ENCODE results near the gene FXYD3. TPM values are rescaled to one million over a fixed set of nuclear protein-coding genes. Genes with fewer than 3 reads are reported as not detected.

Gene FXYD3
- total and polyA plus RNA-seq, 4 donors: 130 to 467 (median 160) TPM

DNA sequence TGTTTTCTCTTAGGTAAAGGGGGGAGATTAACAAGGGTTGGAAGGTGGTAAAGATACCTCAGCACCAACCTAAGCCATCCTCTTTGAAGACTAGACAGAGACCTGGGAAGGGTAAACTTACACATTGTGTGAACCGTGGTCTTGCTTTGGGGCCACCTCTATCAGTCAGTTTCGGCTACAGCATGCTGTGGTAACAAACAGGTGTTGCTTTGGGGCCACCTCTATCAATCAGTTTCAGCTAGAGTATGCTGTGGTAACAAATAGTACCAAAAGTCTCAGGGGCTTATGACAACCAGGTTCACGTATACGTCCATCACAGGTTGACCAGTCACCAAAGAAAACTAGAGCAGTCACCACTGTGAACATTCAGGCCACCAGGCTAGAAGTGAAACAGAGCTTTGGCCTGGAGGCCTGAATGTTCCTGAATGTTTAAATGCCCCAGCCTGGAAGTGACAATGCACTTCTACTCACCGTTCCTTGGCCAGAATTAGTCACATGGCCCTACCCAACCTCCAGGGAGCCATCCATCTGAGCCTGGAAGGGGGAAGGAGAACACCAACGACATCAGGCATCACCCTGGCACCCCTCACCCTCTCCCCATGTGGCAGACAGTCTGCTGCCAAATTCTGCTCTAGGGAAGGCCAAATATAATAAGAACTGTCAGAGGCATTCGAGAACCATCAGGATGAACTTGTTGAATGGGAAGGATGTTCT, 31.3 kb downstream of the FXYD3 start:
- no peaks in the 10 kb centered on the region for H3K9me3 ChIP-seq (ENCODE audit: control insufficient read depth in 4 of 4, insufficient read depth in 3 of 4, low read length in 3 of 4)
- TF ChIP-seq, protein P1, sequence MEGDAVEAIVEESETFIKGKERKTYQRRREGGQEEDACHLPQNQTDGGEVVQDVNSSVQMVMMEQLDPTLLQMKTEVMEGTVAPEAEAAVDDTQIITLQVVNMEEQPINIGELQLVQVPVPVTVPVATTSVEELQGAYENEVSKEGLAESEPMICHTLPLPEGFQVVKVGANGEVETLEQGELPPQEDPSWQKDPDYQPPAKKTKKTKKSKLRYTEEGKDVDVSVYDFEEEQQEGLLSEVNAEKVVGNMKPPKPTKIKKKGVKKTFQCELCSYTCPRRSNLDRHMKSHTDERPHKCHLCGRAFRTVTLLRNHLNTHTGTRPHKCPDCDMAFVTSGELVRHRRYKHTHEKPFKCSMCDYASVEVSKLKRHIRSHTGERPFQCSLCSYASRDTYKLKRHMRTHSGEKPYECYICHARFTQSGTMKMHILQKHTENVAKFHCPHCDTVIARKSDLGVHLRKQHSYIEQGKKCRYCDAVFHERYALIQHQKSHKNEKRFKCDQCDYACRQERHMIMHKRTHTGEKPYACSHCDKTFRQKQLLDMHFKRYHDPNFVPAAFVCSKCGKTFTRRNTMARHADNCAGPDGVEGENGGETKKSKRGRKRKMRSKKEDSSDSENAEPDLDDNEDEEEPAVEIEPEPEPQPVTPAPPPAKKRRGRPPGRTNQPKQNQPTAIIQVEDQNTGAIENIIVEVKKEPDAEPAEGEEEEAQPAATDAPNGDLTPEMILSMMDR (IDR thresholded peaks at IDR 0.05; ENCODE audit: control extremely low read depth, extremely low read depth): no peak
- no peak overlapping the region for H3K27ac ChIP-seq (ENCODE audit: low read depth in 1 of 2, low read length in 1 of 2)
- ATAC-seq (ENCODE audit: insufficient read depth, low FRiP score) (no peak), DNase-seq (no peak)
- peaks cover 0 to 13% (median 2%) of the 10 kb centered on the region in 3 donors for H3K27me3 ChIP-seq (ENCODE audit: control insufficient read depth in 3 of 3, insufficient read depth in 3 of 3, low read length in 2 of 3)
- H3K4me3 ChIP-seq: no peak overlapping the region
- H3K4me1 ChIP-seq (ENCODE audit: control insufficient read depth in 5 of 5, insufficient read depth in 5 of 5, low read length in 5 of 5): peaks cover 0 to 8% (median 0%) of the 10 kb centered on the region in 5 donors
- WGBS, 2 donors: 69 to 82% methylated on average over 7 of the region's 7 CpGs
- H3K9ac ChIP-seq (ENCODE audit: insufficient read depth in 1 of 2, low read length in 2 of 2): no peak overlapping the region
- peaks cover 0 to 2% (median 0%) of the 10 kb centered on the region in 4 donors for H3K36me3 ChIP-seq (ENCODE audit: control insufficient read depth in 4 of 4, insufficient read depth in 4 of 4, low read length in 4 of 4)

DNA sequence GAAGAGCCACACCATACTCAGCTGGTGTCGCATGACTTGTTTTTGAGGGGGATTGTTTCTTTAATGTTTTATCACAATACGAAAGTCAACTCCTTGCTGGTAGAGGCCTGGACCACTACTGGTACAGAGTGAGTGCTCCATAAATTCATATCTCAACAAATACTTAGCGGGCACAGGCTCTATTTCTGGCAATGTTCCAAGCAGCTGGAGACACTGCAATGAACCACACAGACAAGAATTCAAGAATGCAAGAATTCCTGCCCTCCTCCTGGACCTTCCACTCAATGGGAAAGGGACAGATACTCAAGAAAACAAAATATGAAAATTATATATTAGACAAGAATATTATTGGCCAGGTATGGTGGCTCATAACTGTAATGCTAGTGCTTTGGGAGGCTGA, 33.8 kb downstream of the FXYD3 start:
- TF ChIP-seq, protein P1 (IDR thresholded peaks at IDR 0.05; ENCODE audit: control extremely low read depth, extremely low read depth): no peak
- ATAC-seq (ENCODE audit: insufficient read depth, low FRiP score): no peak
- H3K9me3 ChIP-seq (ENCODE audit: control insufficient read depth in 4 of 4, insufficient read depth in 3 of 4, low read length in 3 of 4): no peaks in the 10 kb centered on the region
- 86 to 87% methylated on average over 3 of the region's 3 CpGs for WGBS, 2 donors
- H3K9ac ChIP-seq (ENCODE audit: insufficient read depth in 1 of 2, low read length in 2 of 2): no peak overlapping the region
- H3K4me3 ChIP-seq: no peak overlapping the region
- peaks cover 0 to 28% (median 19%) of the 10 kb centered on the region in 3 donors for H3K27me3 ChIP-seq (ENCODE audit: control insufficient read depth in 3 of 3, insufficient read depth in 3 of 3, low read length in 2 of 3)
- no peaks in the 10 kb centered on the region for H3K36me3 ChIP-seq (ENCODE audit: control insufficient read depth in 4 of 4, insufficient read depth in 4 of 4, low read length in 4 of 4)
- peaks cover 0 to 7% (median 5%) of the 10 kb centered on the region in 5 donors for H3K4me1 ChIP-seq (ENCODE audit: control insufficient read depth in 5 of 5, insufficient read depth in 5 of 5, low read length in 5 of 5)
- no peak overlapping the region for H3K27ac ChIP-seq (ENCODE audit: low read depth in 1 of 2, low read length in 1 of 2)
- DNase-seq: no peak

DNA sequence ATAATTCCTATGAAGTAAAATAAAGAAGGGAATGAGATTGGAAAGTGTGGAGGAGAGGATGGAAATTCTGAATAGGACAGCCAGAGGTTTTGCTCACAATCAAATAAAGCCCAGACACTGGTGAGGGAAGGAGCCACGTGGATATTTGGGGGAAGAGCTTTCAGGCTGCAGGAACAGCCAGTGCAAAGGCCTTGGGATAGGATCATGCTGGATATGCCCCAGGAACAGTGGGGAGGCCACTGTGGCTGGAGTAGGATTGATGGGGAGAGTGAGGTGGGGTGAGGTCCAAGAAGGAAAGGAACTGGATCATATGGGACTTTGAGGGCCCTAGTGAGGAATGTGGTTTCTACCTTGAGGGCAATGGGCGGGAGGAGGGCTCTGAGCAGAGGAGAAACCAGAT, 34.8 kb downstream of the FXYD3 start:
- TF ChIP-seq, protein P1 (IDR thresholded peaks at IDR 0.05; ENCODE audit: control extremely low read depth, extremely low read depth): no peak
- WGBS, 2 donors: 78 to 83% methylated on average over 2 of the region's 2 CpGs

More for the DNA sequence above, 34.8 kb downstream of the FXYD3 start:
- no peak overlapping the region for H3K27ac ChIP-seq (ENCODE audit: low read depth in 1 of 2, low read length in 1 of 2)
- peaks cover 0 to 11% (median 6%) of the 10 kb centered on the region in 5 donors for H3K4me1 ChIP-seq (ENCODE audit: control insufficient read depth in 5 of 5, insufficient read depth in 5 of 5, low read length in 5 of 5)
- no peaks in the 10 kb centered on the region for H3K9me3 ChIP-seq (ENCODE audit: control insufficient read depth in 4 of 4, insufficient read depth in 3 of 4, low read length in 3 of 4)
- ATAC-seq (ENCODE audit: insufficient read depth, low FRiP score) (no peak), DNase-seq (no peak)
- peaks cover 0 to 29% (median 22%) of the 10 kb centered on the region in 3 donors for H3K27me3 ChIP-seq (ENCODE audit: control insufficient read depth in 3 of 3, insufficient read depth in 3 of 3, low read length in 2 of 3)
- no peaks in the 10 kb centered on the region for H3K36me3 ChIP-seq (ENCODE audit: control insufficient read depth in 4 of 4, insufficient read depth in 4 of 4, low read length in 4 of 4)
- H3K9ac ChIP-seq (ENCODE audit: insufficient read depth in 1 of 2, low read length in 2 of 2): no peak overlapping the region
- H3K4me3 ChIP-seq: no peak overlapping the region
